GM18870 (cell line): Measurements from ENCODE around the gene REC114.
"Not testable (repeated sequence)": the region's sequence is repeated elsewhere in the genome, so short reads cannot be mapped to it uniquely, and the experiment has no call there.

Experiments used
- ATAC-seq: cut with Tn5 transposase; IDR thresholded peaks from one replicate; pipeline ENCODE4 v1.9.1; 2021; ENCODE audit warnings: moderate library complexity; ENCODE audit not compliant: unreplicated experiment

Gene REC114

DNA sequence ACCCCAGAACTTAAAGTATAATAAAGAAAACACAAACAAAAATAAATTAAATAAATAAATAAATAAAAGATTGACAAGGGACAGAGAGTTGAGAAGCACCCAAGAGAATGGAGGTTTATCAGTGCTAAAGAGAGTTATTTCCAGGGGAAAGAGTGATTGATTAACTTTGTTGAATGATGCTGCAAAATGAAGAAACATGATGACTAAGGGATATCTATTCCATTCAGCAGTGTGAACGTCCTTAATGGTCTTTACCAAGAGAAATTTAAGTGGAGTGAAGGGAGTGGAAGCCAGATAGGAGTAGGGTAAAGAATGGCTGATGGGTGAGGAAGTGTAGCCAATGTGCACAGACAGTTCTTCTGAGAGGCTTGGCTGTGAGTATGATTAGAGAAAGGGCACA, 11.1 kb downstream of the REC114 start:
- ATAC-seq: no peak

DNA sequence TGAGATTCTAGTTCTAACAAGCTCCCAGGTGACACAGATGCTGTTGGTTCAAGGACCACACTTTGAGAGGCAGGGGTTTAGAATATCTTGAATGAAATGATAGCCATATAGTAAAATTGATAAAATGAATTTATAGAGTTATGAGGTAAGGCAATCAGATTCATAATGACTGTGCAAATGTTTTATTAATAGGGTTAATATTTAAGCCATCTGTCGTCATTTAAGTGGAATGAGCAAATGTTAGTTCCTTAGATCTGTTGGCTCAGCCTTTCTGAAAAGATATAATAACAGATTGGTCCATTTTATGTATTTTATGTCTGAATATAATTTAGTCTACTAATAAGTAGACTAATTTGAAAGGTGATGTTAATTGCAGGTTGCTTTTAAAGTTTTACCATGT, 12.9 kb downstream of the REC114 start:
- no peak for ATAC-seq

DNA sequence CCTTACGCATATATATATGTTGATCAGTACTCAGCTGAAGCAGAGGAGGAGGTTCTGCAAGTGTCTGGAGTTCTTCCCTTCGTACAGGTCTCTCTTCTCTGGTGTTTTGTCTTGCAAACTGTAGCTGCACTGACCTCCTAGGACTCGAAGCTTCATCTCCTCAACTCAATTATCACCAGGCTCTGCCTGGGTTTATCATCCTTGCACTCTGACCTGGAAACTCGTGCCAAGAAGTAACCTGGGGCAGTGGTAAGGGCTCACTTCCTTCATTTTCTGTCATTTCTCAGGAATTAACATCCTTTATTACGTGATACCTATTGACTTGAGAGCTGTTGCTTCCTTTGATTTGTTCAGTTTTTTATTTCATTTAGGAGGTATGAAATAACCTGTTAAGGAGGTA, 14.4 kb downstream of the REC114 start:
- ATAC-seq: no peak

DNA sequence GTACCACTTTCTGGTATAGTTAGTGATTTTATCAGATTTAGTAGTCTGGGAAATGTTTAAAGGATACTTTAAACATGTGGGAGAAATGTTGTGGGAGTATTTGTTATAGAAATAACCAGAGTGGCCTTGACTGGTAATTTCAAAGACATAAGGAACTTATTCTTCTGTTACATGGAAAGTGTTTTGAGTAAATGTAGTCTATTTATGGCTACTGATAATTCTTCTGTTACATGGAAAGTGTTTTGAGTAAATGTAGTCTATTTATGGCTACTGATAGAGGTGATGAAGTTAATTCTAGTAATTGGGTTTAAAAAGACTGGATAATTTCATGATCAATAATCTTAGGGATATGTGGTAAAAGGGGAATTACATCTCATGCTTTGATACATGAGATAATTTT, 17.7 kb downstream of the REC114 start:
- no peak for ATAC-seq

DNA sequence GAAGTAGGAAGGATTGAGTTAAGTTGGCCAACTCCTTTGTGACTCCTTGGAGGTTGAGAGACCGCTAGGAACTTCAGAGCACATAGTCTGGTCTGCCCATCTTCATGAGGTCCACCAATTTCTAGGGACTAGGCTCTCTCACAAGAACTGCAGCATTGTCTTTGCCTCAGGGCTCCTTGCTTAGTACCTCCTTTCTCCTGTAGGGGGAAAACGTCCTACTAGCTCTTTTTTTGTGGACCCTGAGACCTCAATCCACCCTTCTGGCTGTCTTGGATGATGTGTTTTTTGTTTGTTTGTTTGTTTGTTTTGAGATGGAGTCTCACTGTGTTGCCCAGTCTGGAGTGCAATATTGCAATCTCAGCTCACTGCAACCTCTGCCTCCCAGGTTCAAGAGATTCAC, 21.6 kb downstream of the REC114 start:
- ATAC-seq: no peak

DNA sequence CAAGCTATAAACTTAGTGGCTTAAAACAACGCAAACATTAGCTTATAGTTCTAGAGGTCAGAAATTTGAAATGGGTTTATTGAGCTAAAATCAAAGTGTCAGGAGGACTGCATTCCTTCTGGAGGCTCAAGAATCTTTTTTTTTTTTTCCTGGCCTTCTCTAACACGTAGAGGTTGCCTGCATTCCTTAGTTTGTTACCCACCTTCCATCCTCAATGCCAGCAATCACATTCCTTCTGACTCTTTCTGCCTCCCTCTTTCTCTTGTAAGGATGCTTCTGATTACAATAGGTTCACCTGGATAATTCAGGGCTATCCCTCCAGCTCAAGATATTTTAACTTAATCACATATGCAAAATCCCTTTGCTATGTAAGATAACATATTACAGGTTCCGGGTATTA, 24.8 kb downstream of the REC114 start:
- ATAC-seq: no peak

DNA sequence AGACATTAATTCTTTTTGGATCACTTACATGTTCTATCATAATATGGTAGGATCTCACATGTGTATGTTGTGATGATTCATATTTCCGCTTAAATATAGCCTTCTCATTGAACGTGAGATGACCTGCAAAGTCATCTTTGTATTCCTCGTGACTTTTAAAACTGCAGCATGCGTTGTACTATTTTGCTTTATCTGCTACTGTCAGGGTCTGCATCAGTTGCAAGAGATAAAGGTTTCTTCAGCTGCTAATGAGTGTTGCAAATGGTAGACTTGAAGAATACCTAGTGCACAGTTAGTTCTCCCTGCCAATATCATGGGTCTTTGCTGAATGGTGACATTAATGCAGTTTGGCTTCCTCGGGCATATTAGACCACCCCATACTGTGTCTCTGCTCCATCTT, 31.8 kb downstream of the REC114 start:
- ATAC-seq: no peak

DNA sequence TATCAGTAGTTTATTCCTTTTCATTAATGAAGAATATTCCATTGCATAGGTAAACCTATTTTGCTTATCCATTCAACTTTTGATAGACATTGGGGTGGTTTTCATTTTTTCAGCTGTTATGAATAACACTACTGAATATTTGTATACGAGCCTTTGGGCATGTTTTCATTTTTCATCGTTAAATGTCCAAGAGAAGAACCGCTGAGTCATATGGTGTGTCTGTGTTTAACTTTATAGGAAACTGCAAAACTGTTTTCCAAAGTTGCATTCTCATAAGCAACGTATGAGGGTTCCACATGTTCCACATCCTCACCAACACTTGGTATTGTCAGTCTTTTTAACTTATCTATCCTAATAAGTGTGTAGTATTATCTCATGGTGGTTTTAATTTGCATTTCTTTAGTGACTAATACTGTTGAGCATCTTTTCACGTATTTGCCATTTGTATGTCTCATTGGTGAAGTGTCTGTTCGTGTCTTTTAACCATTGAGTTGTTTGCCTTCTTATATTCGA, 33.8 kb downstream of the REC114 start:
- no peak for ATAC-seq

DNA sequence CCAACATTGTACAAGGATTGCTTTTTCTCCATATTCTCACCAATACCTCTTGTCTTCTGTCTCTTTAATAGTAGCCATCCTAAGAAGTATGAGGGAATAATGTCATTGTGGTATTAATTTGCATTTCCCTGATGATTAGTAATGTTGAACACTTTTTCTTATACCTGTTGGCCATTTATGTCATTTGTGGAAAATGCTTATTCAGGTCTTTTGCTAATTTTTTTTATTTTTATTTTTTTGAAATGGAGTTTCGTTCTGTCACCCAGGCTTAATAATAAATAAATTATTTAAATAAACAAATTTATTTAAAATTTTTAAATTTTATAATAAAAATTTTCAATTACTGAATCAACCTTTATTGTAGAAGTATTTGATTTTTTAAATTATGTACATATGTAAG, 37.1 kb downstream of the REC114 start:
- ATAC-seq: no peak

DNA sequence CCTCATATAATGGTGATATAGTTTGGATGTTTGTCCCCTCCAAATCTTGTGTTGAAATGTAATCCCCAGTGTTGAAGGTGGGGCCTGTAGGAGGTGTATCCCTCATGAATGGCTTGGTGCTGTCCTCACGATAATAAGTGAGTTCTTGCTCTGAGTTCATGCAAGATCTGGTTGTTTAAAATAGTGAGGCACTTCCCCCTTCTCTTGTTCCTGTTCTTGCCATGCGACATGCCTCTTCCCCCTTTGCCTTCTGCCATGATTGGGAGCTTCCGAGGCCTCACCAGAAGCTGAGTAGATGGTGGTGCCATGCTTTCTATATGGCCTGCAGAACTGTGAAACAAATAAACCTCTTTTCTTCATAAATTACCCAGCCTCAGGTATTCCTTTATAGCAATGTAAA, 39.2 kb downstream of the REC114 start:
- ATAC-seq: no peak

DNA sequence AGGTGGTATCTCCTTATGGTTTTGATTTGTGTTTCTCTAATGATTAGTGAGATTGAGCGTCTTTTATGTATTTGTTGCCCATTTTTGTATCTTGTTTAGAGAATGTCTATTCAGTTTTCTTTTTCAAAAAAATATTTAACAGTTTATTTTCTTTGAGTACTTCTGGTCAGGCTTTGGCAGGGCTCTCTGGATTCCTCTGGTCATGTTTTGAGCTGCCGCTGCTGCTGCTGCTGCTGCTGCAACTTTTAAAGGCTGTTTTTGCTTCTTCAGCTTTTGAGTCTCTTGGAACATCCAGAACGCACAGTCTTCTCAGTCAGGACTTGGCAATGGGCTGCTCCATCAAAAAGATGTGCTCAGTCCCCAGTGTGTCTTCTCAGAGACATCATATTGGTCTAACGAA, 40.1 kb downstream of the REC114 start:
- ATAC-seq: no peak

DNA sequence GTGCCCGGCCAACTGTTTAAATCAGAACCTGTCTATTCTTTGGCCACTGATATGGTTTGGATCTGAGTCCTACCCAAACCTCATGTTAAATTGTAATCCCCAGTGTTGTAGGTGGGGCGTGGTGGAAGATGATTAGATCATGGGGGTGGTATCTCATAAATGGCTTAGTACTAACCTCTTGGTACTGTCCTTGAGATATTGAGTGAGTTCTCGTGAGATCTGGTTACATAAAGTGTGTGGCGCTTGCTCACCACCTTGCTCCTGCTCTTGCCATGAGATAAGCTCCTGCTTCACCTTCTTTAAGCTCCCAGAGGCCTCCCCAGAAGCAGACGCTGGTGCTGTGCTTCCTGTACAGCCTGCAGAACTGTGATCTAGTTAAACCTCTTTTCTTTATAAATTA, 42.4 kb downstream of the REC114 start:
- no peak for ATAC-seq

DNA sequence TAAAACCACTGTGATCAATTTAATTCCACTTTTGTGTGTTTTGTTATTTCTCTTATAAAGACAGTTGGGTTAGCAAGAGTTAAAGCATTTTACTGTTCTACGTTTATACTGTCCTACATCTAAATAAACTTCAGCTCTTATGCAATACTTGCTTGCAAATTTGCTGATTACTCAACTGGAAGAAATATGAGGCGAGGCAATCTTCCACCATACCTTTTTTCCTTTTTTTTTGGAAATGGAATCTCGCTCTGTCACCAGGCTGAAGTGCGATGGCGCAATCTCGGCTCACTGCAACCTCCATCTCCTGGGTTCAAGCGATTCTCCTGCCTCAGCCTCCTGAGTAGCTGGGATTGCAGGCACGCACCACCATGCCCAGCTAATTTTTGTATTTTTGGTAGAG, 42.9 kb downstream of the REC114 start:
- not testable (repeated sequence) for ATAC-seq

DNA sequence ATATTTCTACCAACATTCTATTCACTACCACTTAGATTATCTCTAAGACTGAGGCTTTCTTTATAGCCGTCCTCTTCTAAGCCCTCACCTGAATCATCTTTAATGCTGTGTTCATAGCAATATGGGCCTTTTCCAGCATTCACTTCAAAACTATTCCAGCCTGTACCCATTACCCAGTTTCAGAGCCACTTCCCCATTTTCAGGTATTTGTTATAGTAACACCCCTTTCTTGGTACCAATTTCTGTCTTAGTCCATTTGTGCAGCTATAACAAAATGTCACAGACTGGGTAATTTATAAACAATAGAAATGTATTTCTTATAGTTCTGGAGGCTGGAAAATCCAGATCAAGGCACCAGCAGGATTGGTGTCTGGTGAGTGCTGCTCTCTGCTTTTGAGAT, 45.7 kb downstream of the REC114 start:
- ATAC-seq: no peak

DNA sequence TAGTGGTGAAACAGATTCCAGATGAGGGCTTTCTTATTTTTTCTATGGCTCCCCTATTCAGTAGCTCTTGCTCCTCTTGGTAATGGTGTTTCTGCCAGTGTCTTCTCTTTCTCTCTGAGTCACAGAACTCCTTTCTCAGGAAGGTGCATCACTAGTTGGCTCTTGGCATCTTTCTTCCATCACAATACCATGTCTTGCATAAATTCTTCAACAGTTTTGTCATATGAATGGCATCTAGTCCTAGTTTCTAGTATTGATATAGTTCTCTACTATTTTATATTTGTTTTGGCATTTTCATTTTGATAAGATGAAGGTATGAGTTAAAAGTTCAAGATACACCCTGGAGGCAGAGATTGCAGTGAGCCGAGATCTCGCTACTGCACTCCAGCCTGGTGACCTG, 51.0 kb downstream of the REC114 start:
- no peak for ATAC-seq

DNA sequence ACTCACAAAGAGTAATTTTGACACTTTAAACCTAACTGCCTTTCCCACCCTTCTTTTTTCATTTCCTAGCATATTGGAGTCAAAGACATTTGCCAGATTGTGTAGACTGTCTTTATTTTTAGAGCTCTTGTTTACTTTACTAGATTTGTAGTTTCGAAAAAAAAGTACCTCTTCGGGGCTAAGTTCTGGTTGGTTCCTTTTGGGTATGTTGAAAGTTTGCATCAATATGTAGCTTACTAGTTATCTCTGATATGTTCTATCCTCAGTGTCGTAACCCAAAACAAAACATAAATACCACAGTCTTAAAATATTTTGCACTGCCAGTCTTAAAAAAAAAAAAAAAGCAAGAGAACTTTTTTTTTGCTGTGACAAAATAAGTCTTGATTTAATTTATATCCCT, 52.2 kb downstream of the REC114 start:
- no peak for ATAC-seq

DNA sequence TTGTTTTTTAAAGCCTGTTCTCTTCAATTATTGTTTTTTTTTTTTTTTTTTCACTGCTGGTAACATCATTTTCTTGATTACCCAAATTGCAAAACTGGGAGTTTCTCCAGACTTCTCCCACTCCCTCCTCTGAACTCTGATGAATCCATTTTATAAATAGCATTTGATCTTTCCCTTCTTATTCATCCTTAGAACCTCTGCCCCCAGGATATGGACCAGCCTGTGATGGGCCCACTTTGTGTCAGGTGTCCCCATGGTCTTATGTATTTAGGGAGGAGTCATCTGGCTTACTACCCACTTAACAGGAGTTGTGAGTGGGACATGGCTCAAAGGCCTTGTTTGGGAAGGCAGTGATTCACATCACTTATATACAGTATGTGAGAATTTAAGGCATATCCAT, 57.7 kb downstream of the REC114 start:
- ATAC-seq: no peak

DNA sequence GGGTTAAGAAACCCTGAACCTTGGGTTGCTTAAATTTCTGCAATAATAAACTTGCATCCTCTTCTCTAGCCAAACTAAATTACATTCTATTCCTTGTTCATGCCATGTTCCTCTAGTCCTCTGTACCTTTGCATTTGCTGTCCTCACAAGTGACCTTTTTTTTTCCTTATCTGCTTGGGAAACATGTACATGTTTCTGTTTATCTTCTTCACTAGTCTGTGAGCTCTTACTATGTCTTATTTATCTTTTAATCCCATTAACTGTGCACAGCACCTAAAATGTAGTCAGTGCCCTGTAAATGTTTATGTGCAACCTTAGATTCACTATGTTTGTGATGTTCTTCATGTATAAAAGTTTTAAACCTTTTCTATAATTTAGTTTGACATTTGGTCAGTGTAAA, 61.9 kb downstream of the REC114 start:
- no peak for ATAC-seq

DNA sequence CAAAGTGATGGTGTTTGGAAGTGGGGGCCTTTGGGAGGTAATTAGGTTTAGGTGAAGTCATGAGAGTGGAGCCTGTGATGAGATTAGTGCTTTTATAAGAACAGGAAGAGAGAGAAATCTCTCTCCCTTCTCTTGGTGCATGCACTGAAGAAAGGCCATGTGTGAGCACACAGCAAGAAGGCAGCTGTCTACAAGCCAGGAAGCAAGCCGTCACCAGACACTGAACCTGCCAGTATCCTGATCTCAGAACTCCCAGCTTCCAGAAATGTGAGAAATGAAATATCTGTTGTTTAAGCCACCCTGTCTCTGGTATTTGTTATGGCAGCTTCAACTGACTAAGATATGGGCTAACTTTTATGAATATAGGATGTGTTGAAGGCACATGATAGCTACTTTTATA, 72.6 kb downstream of the REC114 start:
- ATAC-seq: no peak

DNA sequence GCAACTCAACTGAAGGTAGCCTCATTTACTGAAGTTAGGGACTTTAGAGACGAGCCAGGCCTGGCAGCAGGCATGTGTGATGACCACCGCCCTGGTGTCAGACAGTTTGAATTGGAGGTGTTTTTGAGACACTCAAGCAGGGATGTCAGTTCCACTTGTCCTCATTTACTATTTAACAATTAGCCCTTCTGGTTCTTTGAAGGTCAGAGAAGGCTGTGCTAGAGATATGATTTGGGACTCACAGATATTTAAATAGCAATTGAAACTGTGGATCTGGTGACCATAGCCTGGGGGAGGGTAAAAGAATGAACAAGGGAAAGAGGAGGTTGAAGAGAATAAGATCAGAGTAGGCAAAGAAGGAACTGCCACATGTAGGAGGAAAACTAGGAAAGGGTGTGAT, 74.6 kb downstream of the REC114 start:
- no peak for ATAC-seq

DNA sequence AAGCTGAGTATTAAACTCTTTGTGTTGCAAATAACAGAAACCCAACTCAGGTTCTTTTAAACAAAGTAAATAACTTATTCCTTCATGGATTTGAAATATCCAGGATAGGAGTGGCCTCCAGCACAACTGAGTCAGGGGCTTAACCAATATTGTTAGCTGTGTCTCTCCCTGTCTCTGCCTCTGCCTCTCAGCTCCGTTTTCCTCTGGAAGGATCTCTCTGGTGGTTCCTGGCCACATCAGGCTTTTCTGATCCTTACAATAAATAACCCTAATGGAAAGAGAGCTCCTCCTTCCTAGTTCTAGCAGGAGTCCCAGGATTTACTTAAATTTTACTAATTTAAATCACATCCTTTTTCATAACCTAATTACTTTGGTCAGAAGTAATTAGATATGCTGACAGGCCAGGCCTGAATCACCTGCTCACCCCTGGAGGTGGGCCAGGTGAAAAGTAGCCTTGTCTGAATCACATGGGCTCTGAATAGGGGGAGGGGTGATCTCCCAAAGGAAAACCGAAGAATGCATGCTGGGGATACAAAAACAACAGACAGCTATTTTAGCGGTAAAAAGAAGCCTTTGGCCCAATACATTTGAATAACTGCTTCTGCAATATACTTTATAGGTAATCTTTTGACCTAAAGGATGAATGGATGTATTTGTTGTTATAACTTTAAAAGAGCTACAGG, 75.4 kb downstream of the REC114 start:
- no peak for ATAC-seq

DNA sequence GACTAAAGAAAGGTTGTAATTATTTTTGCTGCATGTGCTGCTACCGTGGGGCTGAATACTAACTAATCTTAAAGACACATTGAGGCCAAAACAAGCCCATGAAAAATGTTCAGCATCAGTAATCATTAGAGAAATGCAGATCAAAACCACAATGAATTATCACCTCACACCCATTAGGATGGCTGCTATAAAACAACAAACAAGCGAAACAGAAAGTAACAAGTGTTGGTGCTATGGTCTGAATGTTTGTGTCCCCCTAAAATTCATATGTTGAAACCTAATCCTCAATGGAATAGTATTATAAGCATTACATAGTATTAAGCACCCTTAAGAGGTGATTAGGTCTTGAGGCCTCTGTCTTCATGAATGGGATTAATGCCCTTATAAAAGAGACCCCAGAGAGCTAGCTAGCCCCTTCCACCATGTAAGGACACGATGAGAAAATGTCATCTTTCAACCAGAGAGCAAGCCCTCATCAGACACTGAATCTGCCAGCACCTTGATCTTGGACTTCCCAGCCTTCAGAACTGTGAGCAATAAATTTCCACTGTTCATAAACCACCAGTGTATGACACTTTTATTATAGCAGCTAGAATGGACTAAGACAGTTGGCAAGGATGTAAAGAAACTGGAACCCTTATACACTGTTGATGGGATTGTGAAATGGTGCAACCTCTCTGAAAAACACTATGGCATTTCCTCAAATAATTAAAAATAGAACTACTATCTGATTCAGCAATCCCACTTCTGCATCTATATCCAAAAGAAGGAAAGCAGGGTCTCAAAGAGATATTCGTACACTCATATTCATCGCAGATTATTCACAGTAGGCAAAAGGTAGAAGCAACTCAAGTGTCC, 76.1 kb downstream of the REC114 start:
- no peak for ATAC-seq
